UCSD-AML1 (cell line): ENCODE results near the gene RIPPLY2.

Experiments
- DNase-seq: peaks from one replicate; lab custom pipeline; 2025; ENCODE audit not compliant: unreplicated experiment; lab: John Stamatoyannopoulos, UW

RIPPLY2 gene

GRCh38 chr6:83859410-83860358 is 6.5 kb downstream of the RIPPLY2 start, which contains the start of gene CYB5R4:
Gene CYB5R4 (plus strand): TSS chr6:83859689. CDS start chr6:83859783, 94 bp downstream.
- DNase-seq = peak; percentile 96

DNA sequence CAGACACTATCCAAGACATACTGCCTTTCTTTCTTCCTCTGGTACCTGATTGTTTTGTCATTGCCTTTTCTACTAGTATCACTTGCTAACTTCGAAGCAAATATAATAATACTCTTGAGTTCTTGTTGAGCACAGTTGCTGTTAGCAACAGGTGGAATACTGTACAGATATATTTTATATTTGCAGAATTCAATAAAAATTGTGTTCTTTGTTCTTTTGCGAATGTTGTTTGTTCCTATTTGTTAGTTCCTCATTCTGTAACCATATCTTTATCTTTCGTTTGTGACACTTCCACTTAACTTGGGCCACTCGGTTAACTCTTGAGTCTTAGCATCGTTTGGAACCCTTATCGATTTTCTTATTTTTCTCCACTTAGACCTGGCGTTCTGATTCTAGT is 7.2 kb downstream of the RIPPLY2 start:
- DNase-seq = no peak

- DNase-seq = no peak
Measured at GRCh38 chr6:83860782-83861495, 7.8 kb downstream of the RIPPLY2 start.

DNA sequence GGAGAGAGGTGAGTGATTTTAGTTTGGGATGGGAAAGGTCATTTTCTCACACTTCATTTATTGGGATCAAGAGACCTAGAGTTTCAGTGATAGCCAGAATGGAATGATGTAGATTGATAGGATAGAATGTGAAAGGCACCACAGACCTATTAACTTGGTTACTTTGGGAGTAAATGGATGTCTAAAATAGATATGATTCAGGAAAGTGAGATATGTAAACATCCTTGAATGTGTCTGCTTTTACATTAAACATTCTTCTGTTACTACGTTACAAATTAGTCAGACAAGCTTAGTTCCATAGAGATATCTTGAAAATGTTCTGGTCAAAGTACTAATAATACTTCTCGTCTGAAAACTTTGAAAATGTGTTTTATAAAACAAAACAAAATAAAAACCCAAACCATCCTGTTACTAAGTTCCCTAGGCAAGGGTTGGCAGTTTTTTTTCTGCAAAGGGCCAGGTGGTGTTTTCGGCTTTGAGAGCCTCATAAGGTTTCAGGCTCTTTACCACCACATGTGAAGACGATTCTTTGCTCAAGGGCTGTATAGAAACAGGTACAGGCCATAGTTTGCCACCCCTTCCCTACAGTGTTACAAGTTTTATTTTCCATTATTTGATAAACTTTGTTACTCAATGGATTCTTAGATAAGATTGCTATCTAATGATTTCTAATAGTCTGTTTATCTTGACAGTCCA is 9.8 kb downstream of the RIPPLY2 start:
- DNase-seq = no peak

GRCh38 chr6:83867043-83867442 is 13.9 kb downstream of the RIPPLY2 start:
- no peak for DNase-seq

GRCh38 chr6:83867527-83868161 is 14.5 kb downstream of the RIPPLY2 start:
- peak; percentile 13 for DNase-seq

GRCh38 chr6:83868639-83869038 is 15.5 kb downstream of the RIPPLY2 start:
- no peak for DNase-seq

GRCh38 chr6:83870649-83871048 is 17.5 kb downstream of the RIPPLY2 start:
- no peak for DNase-seq

DNA sequence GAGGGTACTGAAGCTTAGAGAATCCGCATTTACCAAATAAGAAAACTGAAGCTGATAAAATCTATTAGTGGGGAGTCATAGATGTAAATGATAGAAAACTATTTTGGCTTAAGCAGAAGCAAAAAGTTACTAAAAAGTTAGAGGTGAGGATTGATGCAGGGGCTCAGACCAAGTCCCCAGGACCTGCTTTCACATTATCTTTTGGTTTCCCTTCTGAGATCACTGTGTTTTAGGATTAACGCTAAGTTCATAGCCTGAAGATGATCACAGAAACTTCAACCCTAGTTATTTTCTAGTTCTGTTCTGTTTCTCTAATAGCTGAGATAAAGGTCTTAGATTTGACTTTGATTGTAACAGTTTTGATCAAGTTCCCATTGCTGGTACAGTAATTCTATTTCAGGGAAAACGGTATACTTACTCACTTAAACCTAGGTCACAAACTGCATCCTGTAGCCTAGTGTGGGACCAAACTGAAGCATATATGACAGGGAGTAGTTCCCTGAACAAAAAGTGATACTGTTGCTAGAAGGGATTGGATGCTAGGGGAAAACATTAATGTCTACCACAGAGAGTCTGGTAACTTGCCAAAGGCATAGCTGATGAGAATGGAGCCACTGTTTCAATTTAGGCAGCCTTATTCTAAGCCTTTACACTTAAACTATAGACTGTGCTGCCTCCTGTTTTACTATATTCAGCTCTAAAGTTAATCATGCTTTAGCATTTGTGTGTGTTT is 19.4 kb downstream of the RIPPLY2 start:
- DNase-seq = no peak

- no peak for DNase-seq
Measured at GRCh38 chr6:83873869-83874268, 20.7 kb downstream of the RIPPLY2 start.

GRCh38 chr6:83875843-83876242 is 22.7 kb downstream of the RIPPLY2 start:
- DNase-seq = no peak

DNA sequence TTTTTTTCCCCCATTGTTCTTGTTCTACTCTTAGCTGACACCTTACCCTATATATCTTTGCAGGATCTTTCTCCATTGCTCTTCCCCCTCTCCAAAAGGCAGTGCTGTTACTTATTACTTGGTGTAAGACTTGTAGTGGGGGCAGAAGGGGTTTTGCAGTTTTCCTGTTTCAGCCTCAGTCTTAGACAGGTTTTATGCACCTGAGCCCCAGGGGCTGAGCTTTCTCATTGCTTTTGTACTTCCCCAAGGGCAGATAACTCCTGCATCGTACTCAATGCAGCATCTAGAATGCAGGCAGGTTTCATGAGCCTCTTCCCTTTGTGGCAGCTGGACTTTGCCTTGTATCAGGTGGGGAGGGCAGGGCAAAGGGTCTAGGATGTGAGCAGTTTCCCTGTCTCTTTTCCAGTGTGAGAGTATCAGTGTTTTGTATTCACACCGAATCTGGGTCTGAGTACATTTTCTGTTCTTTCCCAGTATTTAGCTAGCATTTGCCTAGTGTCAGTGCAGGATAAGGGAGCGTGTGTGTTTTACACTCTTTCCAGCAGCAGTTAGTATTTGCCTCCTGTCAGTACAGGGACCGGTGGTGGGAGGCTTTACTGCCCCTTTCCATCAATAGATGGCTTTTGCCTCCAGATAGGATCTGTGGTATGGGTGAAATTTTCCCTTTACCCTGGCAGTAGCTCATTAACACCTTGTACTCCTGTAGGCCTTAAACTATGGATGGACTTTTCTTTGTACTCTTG is 25.9 kb downstream of the RIPPLY2 start:
- DNase-seq = no peak

GRCh38 chr6:83879746-83880145 is 26.6 kb downstream of the RIPPLY2 start:
- no peak for DNase-seq

DNA sequence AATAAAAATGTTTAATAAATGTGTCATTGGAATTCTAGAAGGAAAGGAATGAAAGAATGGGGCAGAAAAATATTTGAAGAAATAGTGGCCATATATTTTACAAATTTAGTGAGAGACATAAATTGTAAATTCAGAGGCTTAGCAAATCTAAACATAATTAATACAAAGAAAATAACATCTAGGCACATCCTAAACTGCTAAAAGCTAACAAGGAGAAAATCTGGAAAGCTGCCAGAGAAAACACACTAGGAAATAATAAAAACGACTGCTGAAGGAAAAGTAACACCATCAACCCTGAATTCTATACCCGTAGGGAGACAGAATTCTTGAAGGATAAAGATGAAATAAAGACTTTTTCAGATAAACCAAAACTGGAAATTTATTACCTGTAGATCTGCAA is 30.1 kb downstream of the RIPPLY2 start:
- DNase-seq = no peak

- DNase-seq = no peak
Measured at GRCh38 chr6:83884523-83884922, 31.4 kb downstream of the RIPPLY2 start.

GRCh38 chr6:83885984-83886383 is 32.8 kb downstream of the RIPPLY2 start:
- DNase-seq = no peak

DNA sequence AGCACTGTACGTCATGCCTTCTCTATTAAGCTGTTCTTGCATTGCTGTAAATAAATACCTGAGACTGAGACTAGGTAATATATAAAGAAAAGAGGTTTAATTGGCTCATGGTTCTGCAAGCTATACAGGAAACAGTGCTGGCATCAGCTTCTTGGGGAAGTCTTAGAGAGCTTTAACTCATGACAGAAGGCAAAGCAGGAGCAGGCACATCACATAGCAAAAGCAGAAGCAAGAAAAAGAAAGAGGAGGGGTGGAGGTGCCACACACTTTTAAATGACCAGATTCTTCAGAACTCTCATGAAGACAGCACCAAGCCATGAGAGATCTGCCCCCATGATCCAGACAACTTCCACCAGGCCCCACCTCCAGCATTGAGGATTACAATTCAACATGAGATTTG is 36.5 kb downstream of the RIPPLY2 start:
- no peak for DNase-seq

- DNase-seq = no peak
Measured at GRCh38 chr6:83890520-83890919, 37.4 kb downstream of the RIPPLY2 start.

DNA sequence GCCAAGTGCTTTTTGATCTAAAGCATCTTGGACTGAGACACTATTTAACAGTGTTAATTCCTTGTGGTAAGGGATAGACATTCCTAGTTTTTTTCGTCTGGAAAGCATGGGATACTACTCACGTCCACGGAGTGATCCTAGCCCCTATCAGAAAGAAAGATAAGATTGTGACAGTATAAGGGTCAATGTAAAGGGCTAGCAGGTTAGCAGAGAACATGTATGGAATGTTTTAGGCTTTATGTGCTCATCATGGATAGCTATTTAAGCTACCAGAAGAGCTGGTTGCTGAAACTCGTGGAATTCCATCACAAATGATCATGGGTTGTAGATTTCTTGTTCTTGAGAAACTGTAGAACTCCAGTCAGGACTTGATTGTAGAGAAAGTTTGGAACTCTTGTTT is 38.4 kb downstream of the RIPPLY2 start:
- DNase-seq = no peak

GRCh38 chr6:83893024-83893423 is 39.9 kb downstream of the RIPPLY2 start:
- DNase-seq = no peak
